Subcutaneous adipose tissue (tissue), 4 donors: ENCODE results near the gene PARD3. TPM values are rescaled to one million over a fixed set of nuclear protein-coding genes. Genes with fewer than 3 reads are reported as not detected.

Source experiments
- total RNA-seq, 4 donors: library from RNA; depleted of rRNA; stranded (reverse); fragments of >200 nt; gene quantifications; one replicate each; pipeline ENCODE4 v1.1.0, GENCODE V29; 2016
- TF ChIP-seq, protein P1 (sequence below): fragments of 450-650 bp; IDR thresholded peaks from one replicate; pipeline ENCODE4 v1.5.1; 2016; ENCODE audit warnings: low read depth, mild to moderate bottlenecking, control low read depth, antibody characterized with exemption, moderate library complexity

The PARD3 gene
- total RNA-seq = 10 to 100 TPM; 39.4 to 70.3 (median 45.0) TPM

DNA sequence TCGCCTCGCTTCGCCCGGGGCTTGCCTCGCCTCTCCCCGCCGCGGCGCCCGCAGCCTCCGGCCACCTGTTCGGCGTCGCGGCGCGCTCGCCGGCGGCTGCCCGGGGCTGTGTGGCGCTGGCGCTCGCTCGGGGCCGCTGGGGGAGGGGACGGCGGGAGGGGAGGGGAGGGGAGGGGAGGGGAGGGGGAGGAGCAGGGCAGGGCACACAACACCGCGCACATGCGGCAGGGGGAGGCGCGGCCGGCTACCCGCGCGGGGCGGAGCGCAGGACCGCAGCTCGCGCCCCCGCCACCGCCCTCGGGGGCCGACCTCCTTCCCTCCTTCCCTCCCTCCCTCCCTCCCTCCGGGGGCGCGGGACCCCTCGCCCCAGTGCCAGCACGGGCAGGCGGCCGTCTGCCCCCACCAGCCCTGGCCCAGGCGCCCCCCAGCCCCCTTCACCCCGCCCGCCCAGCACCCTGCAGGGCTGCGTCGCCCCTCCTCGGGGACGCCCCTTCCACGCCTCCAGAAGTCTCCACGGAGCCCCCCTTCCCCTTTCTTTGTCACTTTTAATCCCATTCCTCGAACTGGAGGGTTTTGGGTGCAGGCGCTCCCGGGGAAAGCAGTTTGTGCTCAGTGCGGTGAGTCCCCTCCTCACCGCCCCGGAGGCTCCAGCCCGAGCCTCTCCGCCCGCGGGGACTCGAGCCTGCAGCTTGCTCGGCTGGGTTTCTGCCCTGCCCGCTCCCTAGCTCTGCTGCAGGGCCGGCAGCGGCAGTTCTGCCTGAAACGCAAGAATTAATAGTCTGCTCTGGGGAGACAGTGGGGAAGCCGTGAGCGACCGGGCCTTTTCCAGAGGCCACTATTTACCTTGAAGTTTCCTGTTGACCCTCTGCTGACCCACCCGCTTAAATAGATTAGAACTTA, at the start of gene PARD3:
Gene PARD3, minus strand, starts transcription at position 112 of the 900 bp plus-strand sequence. CDS start 301 bp downstream, outside the sequence.
- TF ChIP-seq, protein P1, sequence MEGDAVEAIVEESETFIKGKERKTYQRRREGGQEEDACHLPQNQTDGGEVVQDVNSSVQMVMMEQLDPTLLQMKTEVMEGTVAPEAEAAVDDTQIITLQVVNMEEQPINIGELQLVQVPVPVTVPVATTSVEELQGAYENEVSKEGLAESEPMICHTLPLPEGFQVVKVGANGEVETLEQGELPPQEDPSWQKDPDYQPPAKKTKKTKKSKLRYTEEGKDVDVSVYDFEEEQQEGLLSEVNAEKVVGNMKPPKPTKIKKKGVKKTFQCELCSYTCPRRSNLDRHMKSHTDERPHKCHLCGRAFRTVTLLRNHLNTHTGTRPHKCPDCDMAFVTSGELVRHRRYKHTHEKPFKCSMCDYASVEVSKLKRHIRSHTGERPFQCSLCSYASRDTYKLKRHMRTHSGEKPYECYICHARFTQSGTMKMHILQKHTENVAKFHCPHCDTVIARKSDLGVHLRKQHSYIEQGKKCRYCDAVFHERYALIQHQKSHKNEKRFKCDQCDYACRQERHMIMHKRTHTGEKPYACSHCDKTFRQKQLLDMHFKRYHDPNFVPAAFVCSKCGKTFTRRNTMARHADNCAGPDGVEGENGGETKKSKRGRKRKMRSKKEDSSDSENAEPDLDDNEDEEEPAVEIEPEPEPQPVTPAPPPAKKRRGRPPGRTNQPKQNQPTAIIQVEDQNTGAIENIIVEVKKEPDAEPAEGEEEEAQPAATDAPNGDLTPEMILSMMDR = no peak

DNA sequence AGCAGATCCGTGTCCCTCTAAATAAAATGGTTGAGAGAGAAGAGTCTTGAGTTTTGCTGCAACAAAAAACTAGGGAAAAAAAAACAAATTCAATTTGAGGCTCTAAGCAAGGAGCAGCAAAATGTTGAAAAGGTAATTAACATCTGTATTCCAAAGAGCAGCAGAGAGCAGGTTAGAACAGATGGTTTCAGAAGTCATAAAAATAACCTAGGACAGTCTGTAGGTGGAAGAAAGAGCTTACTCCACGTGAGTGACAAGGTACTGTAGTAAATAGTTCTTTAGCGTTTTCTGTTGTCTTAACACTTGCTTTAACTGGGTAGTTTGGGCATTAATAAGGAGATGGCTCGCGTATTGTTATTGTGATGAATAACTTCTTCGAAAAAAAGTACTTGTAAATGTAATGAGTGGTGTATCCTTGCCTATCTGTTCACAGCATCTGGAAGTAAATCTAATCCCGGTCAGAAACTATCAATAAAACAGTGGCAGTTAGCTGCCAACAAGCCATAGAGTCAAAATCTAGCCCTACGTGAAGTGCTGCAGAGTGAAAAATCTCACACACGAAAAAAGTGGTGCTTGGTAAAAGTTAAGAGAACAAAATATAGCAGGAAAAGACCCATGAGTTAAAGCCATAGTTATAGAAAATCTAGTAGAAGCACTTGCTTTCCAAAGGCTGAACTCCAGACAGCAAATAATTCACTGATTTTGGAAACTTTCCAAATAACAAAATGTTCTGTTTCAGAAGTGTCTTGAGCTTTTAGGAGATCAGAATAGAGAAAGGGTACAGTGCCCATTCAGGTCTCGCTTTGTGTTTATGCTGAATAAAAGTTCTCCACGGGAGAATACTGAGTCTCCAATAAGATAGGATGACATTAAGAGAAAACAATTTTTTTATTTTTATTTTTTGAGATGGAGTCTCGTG, 49.3 kb upstream of the PARD3 start:
- TF ChIP-seq, protein P1 = no peak

DNA sequence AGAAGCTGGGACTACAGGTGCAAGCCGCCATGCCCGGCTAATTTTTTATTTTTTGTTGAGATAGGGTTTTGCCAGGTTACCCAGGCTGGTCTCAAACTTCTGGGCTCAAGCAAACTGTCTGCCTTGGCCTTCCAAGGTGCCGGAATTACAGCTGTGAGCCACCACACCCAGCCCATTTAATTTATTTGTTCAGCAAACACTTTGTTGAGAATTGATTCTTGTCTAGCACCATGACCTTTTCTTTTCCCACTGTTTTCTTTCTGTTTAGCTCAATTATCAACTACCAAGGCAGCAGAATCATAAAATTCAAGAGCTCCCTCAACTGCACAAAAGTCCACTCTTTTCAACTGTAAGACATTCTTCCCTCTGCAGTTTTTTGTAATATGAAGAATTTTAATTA, 47.8 kb upstream of the PARD3 start:
- TF ChIP-seq, protein P1 = no peak

DNA sequence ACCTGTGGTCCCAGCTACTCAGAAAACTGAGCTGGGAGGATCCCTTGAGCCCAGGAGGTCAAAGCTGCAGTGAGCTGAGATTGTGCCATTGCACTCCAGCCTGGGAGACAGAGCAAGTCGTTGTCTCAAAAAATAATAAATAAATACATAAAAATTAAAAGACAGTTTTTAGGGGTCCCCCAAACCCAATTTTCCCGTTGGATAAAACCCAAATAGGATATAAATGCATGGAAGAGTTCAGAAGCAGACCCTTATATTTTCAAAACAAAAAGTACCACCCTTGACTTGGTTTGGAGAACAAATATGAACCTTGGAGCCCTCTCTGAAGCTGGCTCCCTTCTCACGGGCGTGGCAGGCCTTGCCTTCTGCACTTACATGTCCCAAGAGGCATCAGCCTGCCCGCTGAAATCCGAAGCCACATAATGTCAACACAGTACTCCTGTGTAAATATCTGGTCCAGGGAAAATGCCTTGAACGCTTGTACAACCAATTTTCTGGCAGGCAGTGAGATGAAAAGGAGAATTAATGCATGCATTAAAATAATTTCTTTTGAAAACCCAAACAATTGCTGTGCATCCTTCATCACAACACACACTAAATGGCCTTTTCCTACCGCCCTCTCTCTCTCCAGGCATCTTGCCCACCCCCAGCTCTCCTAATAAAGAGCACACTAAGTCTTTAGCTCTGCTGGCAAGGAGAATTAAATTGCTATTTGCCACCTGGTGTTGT, 46.4 kb upstream of the PARD3 start:
- TF ChIP-seq, protein P1 = no peak

DNA sequence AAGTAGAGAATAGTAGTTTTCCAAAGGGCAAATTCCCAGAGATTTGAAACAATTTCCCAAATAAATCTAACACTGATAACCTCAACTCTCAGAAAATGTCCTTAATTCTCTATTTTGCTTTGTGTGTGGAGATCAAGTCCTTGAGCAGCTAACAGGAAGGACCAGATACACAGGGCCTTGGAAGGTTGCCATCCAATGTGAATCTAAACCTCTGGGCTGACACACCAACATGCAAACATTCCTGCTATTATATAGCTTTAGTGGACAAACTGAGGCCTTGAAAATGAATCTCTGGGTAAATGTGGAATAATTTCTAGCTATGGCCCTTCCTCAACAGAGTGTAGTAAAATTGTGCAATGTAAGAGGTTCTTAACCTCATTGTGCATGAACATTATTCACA, 44.1 kb upstream of the PARD3 start:
- TF ChIP-seq, protein P1 = no peak

DNA sequence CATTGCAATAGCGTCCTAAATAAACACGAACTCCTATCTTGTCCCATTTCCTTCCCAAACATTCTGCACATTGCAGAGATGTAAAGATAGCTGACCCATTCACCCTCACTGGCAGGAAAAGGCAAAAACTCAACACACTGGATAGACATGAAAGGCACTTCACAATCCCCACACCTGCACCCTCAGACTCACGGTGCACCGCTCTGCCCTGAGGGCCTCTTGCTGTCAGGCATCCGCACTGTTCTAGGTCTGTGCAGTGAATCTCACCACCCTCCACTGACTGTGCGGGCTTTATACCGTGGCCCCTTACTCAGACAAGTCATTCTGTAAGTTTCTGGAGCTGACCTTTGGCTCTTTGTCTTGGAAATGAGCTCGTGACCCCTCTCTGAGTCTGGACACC, 42.9 kb upstream of the PARD3 start:
- TF ChIP-seq, protein P1 = no peak
